Keratinocyte (primary cell): ENCODE results near the gene PSG4. TPM values are rescaled to one million over a fixed set of nuclear protein-coding genes. Genes with fewer than 3 reads are reported as not detected.
"Not testable (repeated sequence)": the region's sequence is repeated elsewhere in the genome, so short reads cannot be mapped to it uniquely, and the experiment has no call there.

ENCODE experiments used
- DNase-seq: peaks from one replicate; pipeline ENCODE4 v3.0.0-alpha.2; 2011; ENCODE audit warnings: low read depth, missing footprints, low spot score
- FAIRE-seq: peaks from 2 replicates; lab custom pipeline; 2011; peaks lifted over from hg19 to GRCh38; lab: Jason Lieb, UNC
- H2AFZ ChIP-seq: 2 replicates; pipeline ENCODE4 v1.6.0; 2012; ENCODE audit warnings: low read length, control low read depth, inconsistent platforms; ENCODE audit not compliant: control insufficient read depth
- H3K27ac ChIP-seq: 2 replicates; pipeline ENCODE4 v1.5.1; 2011; ENCODE audit warnings: low read length; ENCODE audit not compliant: control insufficient read depth, insufficient read depth
- H3K27me3 ChIP-seq: 3 replicates; pipeline ENCODE4 v1.6.0; 2011; ENCODE audit warnings: low read length; ENCODE audit not compliant: control insufficient read depth, insufficient read depth; ENCODE audit errors: extremely low read depth
- H3K36me3 ChIP-seq, 2 experiments: 2 replicates in 1 of 2; 3 replicates in 1 of 2; pipeline ENCODE4 v1.5.1; 2011; ENCODE audit warnings: low read length in 2 of 2, mild to moderate bottlenecking in 1 of 2; ENCODE audit not compliant: control insufficient read depth in 2 of 2, insufficient read depth in 2 of 2; ENCODE audit errors: extremely low read depth in 1 of 2
- H3K4me1 ChIP-seq: 3 replicates; pipeline ENCODE4 v1.5.1; 2011; ENCODE audit warnings: low read length; ENCODE audit not compliant: control insufficient read depth, insufficient read depth; ENCODE audit errors: extremely low read depth
- H3K4me2 ChIP-seq: 3 replicates; pipeline ENCODE4 v1.6.0; 2011; ENCODE audit warnings: low read depth, low read length; ENCODE audit not compliant: control insufficient read depth, insufficient read depth; ENCODE audit errors: extremely low read depth
- H3K4me3 ChIP-seq, 3 experiments: fragments of 200-600 bp in 1 of 3; sonication (generic) in 1 of 3; 2 replicates in 2 of 3; 3 replicates in 1 of 3; pipeline ENCODE4 v1.5.1; 2011 to 2016; ENCODE audit warnings: low read length in 3 of 3, mild to moderate bottlenecking in 3 of 3, control low read depth in 2 of 3, inconsistent platforms in 1 of 3, low read depth in 1 of 3, mixed read lengths in 1 of 3, mixed run types in 1 of 3, moderate library complexity in 1 of 3; ENCODE audit not compliant: control insufficient read depth in 2 of 3, insufficient read depth in 2 of 3; ENCODE audit errors: extremely low read depth in 1 of 3
- H3K79me2 ChIP-seq: 2 replicates; pipeline ENCODE4 v1.6.0; 2012; ENCODE audit warnings: low read length; ENCODE audit not compliant: control insufficient read depth, insufficient read depth
- H3K9ac ChIP-seq: 3 replicates; pipeline ENCODE4 v1.6.0; 2011; ENCODE audit warnings: low read length; ENCODE audit not compliant: control insufficient read depth, insufficient read depth; ENCODE audit errors: extremely low read depth
- H3K9me1 ChIP-seq: 3 replicates; pipeline ENCODE4 v1.6.0; 2011; ENCODE audit warnings: low read length; ENCODE audit not compliant: control insufficient read depth, insufficient read depth; ENCODE audit errors: extremely low read depth
- H3K9me3 ChIP-seq: 2 replicates; pipeline ENCODE4 v1.5.1; 2012; ENCODE audit warnings: low read depth, low read length; ENCODE audit not compliant: control insufficient read depth
- H4K20me1 ChIP-seq: 3 replicates; pipeline ENCODE4 v1.6.0; 2011; ENCODE audit warnings: low read length; ENCODE audit not compliant: control insufficient read depth, insufficient read depth; ENCODE audit errors: extremely low read depth
- dilution Hi-C: fragments of 300-500 bp; cut with MboI; formaldehyde crosslinking; loops from one replicate; pipeline ENCODE4 v1.7.0; 2020; ENCODE audit warnings: low sequenced_read_pairs; ENCODE audit not compliant: extremely low pct_ligation_motif_present
- polyA minus RNA-seq, 3 experiments: library from RNA; depleted of rRNA, polyadenylated mRNA; stranded (reverse); fragments of >200 nt; gene quantifications; 1 replicate in 1 of 3; 2 replicates in 1 of 3; 3 replicates in 1 of 3; pipeline ENCODE4 v1.2.3, GENCODE V29; 2011
- polyA plus RNA-seq, 5 experiments: library from polyadenylated mRNA; depleted of rRNA in 3 of 5; stranded (reverse) in 3 of 5; stranded (forward) in 1 of 5; unstranded in 1 of 5; fragments of >200 nt; gene quantifications; 1 replicate in 1 of 5; 2 replicates in 3 of 5; 3 replicates in 1 of 5; pipeline versions ENCODE4 v1.2.1 to v1.2.3, GENCODE V29; 2011 to 2012; ENCODE audit warnings: missing spikeins in 2 of 5, low read depth in 1 of 5, low replicate concordance in 1 of 5

The PSG4 gene
- polyA plus RNA-seq (0.10 to 0.27 TPM (median 0.15 TPM) in 3 replicates), polyA minus RNA-seq (not detected in 3 replicates)
- 3.2 TPM for polyA plus RNA-seq (2011; ENCODE audit: low read depth)
- 0.40 TPM in 1 of 2 replicates, not detected in the other for polyA plus RNA-seq (2011; cell fraction: cytosol; rRNA removed)
- polyA plus RNA-seq (2011; cell fraction: nucleus; rRNA removed), result 0.78 and 0.81 TPM in 2 replicates
- polyA plus RNA-seq (2012; ENCODE audit: low replicate concordance), result 0.16 and 8.5 TPM in 2 replicates
- polyA minus RNA-seq (2011; cell fraction: cytosol; rRNA and poly(A)+ RNA removed), result not detected
- 0.84 TPM in 1 of 2 replicates, not detected in the other for polyA minus RNA-seq (2011; cell fraction: nucleus; rRNA and poly(A)+ RNA removed)

- H3K9ac ChIP-seq, FAIRE-seq, H3K4me3 ChIP-seq, H3K27me3 ChIP-seq, DNase-seq, H3K79me2 ChIP-seq, H3K9me3 ChIP-seq, H3K36me3 ChIP-seq, dilution Hi-C loops, H2AFZ ChIP-seq, H3K27ac ChIP-seq, H3K9me1 ChIP-seq, H4K20me1 ChIP-seq: not testable (repeated sequence)
- peak within 1 kb of the TSS; percentile 16 for H3K4me2 ChIP-seq
- H3K4me1 ChIP-seq, result peaks cover 24% of the 10 kb centered on the region
These were observed at the start of gene PSG4 for GRCh38 chr19:43205471-43206105. Gene PSG4, minus strand, starts transcription at chr19:43205638. Its CDS starts 102 bp downstream, at chr19:43205536.

- not testable (repeated sequence) for H3K27me3 ChIP-seq, H4K20me1 ChIP-seq, FAIRE-seq
These were observed 46.0 kb upstream of the PSG4 start for GRCh38 chr19:43251428-43251827.

GRCh38 chr19:43250296-43250695 is 44.9 kb upstream of the PSG4 start:
- H3K36me3 ChIP-seq, result not testable (repeated sequence)

More at GRCh38 chr19:43251428-43251827, 46.0 kb upstream of the PSG4 start:
- H3K9me3 ChIP-seq, H3K4me2 ChIP-seq, H3K9ac ChIP-seq, dilution Hi-C loops, H2AFZ ChIP-seq, H3K4me1 ChIP-seq, H3K27ac ChIP-seq, H3K9me1 ChIP-seq, H3K36me3 ChIP-seq, H3K79me2 ChIP-seq, DNase-seq, H3K4me3 ChIP-seq: not testable (repeated sequence)

GRCh38 chr19:43248635-43249002 is 43.2 kb upstream of the PSG4 start:
- FAIRE-seq, DNase-seq, H3K27ac ChIP-seq, H3K27me3 ChIP-seq, H4K20me1 ChIP-seq, dilution Hi-C loops, H2AFZ ChIP-seq, H3K79me2 ChIP-seq, H3K4me1 ChIP-seq, H3K36me3 ChIP-seq, H3K4me2 ChIP-seq, H3K9me3 ChIP-seq, H3K9me1 ChIP-seq, H3K9ac ChIP-seq, H3K4me3 ChIP-seq: not testable (repeated sequence)

More at GRCh38 chr19:43250296-43250695, 44.9 kb upstream of the PSG4 start:
- H3K4me3 ChIP-seq, FAIRE-seq, H3K79me2 ChIP-seq, dilution Hi-C loops, H4K20me1 ChIP-seq, DNase-seq, H3K27ac ChIP-seq, H2AFZ ChIP-seq, H3K27me3 ChIP-seq, H3K4me2 ChIP-seq, H3K9me3 ChIP-seq, H3K4me1 ChIP-seq, H3K9ac ChIP-seq, H3K9me1 ChIP-seq: not testable (repeated sequence)
